HepG2 (cell line): ENCODE measurements around the gene KATNAL2. TPM values are rescaled to one million over a fixed set of nuclear protein-coding genes. Genes with fewer than 3 reads are reported as not detected.

Experiments used
- FOXK2 ChIP-seq: fragments of 450-650 bp; IDR thresholded peaks from 2 replicates; pipeline ENCODE4 v1.6.1; 2016
- HNF1A ChIP-seq, 2 experiments: sonication (generic) in 1 of 2; formaldehyde crosslinking in 1 of 2; IDR thresholded peaks; 2 replicates each; pipeline versions ENCODE4 v1.4.0 to v1.6.1; 2016 to 2020; ENCODE audit warnings: borderline replicate concordance in 1 of 2, low read depth in 1 of 2, mild to moderate bottlenecking in 1 of 2, missing genetic modification reagents in 1 of 2
- MAZ ChIP-seq, 2 experiments: sonication (generic) in 1 of 2; formaldehyde crosslinking in 1 of 2; IDR thresholded peaks; 2 replicates each; pipeline versions ENCODE4 v1.5.0 to v1.6.1; 2012 to 2020; ENCODE audit warnings: low read depth in 2 of 2, mild to moderate bottlenecking in 2 of 2, borderline replicate concordance in 1 of 2, improper control_type of control experiment in 1 of 2, low read length in 1 of 2, missing genetic modification reagents in 1 of 2, moderate library complexity in 1 of 2
- MYNN ChIP-seq: sonication (generic); formaldehyde crosslinking; IDR thresholded peaks from 2 replicates; pipeline ENCODE4 v1.4.0; 2020; ENCODE audit warnings: mild to moderate bottlenecking, low read depth, missing genetic modification reagents
- NR1H2 ChIP-seq: sonication (generic); formaldehyde crosslinking; IDR thresholded peaks from 2 replicates; pipeline ENCODE4 v1.8.1; 2022; ENCODE audit warnings: low read depth, missing genetic modification reagents, borderline replicate concordance
- SP5 ChIP-seq: IDR thresholded peaks from 2 replicates; pipeline ENCODE4 v1.6.1; 2016; ENCODE audit warnings: low read depth, borderline replicate concordance
- THAP11 ChIP-seq: IDR thresholded peaks from 2 replicates; pipeline ENCODE4 v1.6.1; 2016; ENCODE audit warnings: missing biosample characterization, missing genetic modification reagents
- TOPORS ChIP-seq: sonication (generic); formaldehyde crosslinking; IDR thresholded peaks from 2 replicates; pipeline ENCODE4 v1.8.0; 2023; ENCODE audit warnings: mild to moderate bottlenecking, missing genetic modification reagents
- TRAFD1 ChIP-seq: sonication (generic); formaldehyde crosslinking; IDR thresholded peaks from 2 replicates; pipeline ENCODE4 v1.5.1; 2020; ENCODE audit warnings: missing genetic modification reagents, mild to moderate bottlenecking, borderline replicate concordance
- XRCC5 ChIP-seq: fragments of 200-400 bp; formaldehyde crosslinking; optimal IDR thresholded peaks from 2 replicates; pipeline ENCODE3; 2017; ENCODE audit warnings: mild to moderate bottlenecking, low read length
- ZBTB44 ChIP-seq: sonication (generic); formaldehyde crosslinking; IDR thresholded peaks from 2 replicates; pipeline ENCODE4 v1.4.0; 2020; ENCODE audit warnings: missing genetic modification reagents
- ZKSCAN1 ChIP-seq: fragments of 150-350 bp; IDR thresholded peaks from 2 replicates; pipeline ENCODE4 v1.6.1; 2014; ENCODE audit warnings: low read length
- ZNF143 ChIP-seq: sonication (generic); formaldehyde crosslinking; IDR thresholded peaks from 2 replicates; pipeline ENCODE4 v1.4.0; 2020; ENCODE audit warnings: missing genetic modification reagents
- ZNF234 ChIP-seq: sonication (generic); formaldehyde crosslinking; conservative IDR thresholded peaks from 2 replicates; pipeline ENCODE4 v1.5.1; 2020; ENCODE audit warnings: mild to moderate bottlenecking, missing genetic modification reagents
- ZNF577 ChIP-seq: sonication (generic); formaldehyde crosslinking; IDR thresholded peaks from 2 replicates; pipeline ENCODE4 v1.4.0; 2020; ENCODE audit warnings: mild to moderate bottlenecking, low read depth, missing genetic modification reagents, borderline replicate concordance
- ZNF747 ChIP-seq: sonication (generic); formaldehyde crosslinking; IDR thresholded peaks from 2 replicates; pipeline ENCODE4 v1.8.1; 2023; ENCODE audit warnings: missing genetic modification reagents, mild to moderate bottlenecking, borderline replicate concordance
- polyA plus RNA-seq, 8 experiments: library from polyadenylated mRNA; depleted of rRNA in 3 of 8; stranded (reverse) in 7 of 8; unstranded in 1 of 8; fragments of >200 nt; fragmentation: Illumina TruSeq in 4 of 8; extraction: Trizol in 4 of 8; gene quantifications; 2 replicates each; pipeline versions ENCODE4 v1.2.1 to v1.2.3, GENCODE V29; 2011 to 2016; ENCODE audit warnings: low read depth in 4 of 8, missing spikeins in 1 of 8, mixed read lengths in 1 of 8; ENCODE audit not compliant: insufficient read depth in 1 of 8
- total RNA-seq, 5 experiments: library from RNA; depleted of rRNA; stranded (reverse); fragments of >200 nt; fragmentation: Illumina TruSeq; extraction: Trizol; gene quantifications; 2 replicates each; pipeline ENCODE4 v1.2.3, GENCODE V29; 2016; ENCODE audit warnings: low read depth in 1 of 5

The KATNAL2 gene
- total and polyA plus RNA-seq, 2 of the 13 experiments (the other 11 are each of a cell fraction or from before 2014, with no cell fraction given) = not detected

DNA sequence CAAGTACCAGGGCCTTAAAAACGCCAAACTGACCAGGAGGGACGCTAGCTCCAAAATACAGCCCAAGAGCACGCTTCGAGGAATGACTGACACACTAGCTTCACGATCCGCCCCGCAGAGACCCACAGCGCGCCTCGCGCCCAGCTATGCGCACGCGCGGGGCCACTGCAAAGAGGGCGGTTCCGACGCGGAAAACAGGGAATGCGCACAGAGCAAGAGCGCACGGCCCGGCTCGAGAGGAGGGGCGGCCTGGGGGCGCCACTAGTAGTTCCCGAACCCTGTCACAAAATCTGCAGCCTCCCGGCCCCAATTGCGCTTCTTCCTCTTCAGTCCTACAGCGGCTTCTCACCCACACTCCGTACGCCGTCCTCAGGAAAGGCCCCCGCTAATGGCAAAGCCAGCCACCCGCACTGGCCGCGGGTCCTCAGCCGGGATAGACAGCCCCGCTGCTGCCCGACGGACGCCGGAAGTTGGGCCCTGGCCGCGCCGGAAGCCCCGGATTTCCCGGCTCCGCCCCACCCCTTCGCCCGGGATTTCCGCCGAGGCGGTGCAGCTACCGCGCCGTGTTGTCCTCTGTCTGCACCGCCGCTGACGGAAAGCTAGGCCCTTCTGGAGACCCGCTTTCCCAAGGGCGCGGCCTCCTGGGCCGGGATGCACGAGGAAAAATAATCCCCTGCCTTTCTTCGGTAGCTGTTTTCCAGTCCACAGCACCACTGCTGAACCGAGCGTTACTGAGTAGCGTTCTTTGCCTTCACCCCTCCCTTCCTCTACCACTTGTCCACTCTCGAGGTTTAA is 232.8 kb downstream of the KATNAL2 start, which contains the start of gene HDHD2 (continued):
- TF ChIP-seq HNF1A (IDR thresholded peaks at IDR 0.05; ENCODE audit: low read depth) (no peak), HNF1A (CRISPR knock-in tag; IDR thresholded peaks at IDR 0.05; ENCODE audit: borderline replicate concordance) (peak; percentile 19; the same call in 1 of the 2 replicates), NR1H2 (CRISPR knock-in tag) (peak; percentile 50; the same call in 1 of the 2 replicates), THAP11 (CRISPR knock-in tag) (peak; percentile 83), ZNF143 (CRISPR knock-in tag) (no peak), ZNF577 (CRISPR knock-in tag) (no peak; the same call in 1 of the 2 replicates), ZKSCAN1 (no peak), ZNF234 (CRISPR knock-in tag) (peak; percentile 53; the same call in 1 of the 2 replicates), TRAFD1 (CRISPR knock-in tag) (0 out of 2 replicates have a peak, but pooled peaks have one; percentile 34), ZNF747 (CRISPR knock-in tag) (peak; percentile 89), MYNN (CRISPR knock-in tag) (0 out of 2 replicates have a peak, but pooled peaks have one; percentile 38), XRCC5 (peak; percentile 41), SP5 (CRISPR knock-in tag) (no peak; the same call in 1 of the 2 replicates), FOXK2 (no peak), ZBTB44 (CRISPR knock-in tag) (no peak), TOPORS (no peak), MAZ (IDR thresholded peaks at IDR 0.05; ENCODE audit: borderline replicate concordance, low read depth, low read length) (no peak), MAZ (CRISPR knock-in tag; IDR thresholded peaks at IDR 0.05; ENCODE audit: low read depth) (peak; percentile 65; the same call in 1 of the 2 replicates)
